B cell (primary cell): ENCODE data around the gene ADAP1.

Experiments
- CTCF ChIP-seq: fragments of 200-600 bp; IDR thresholded peaks from one replicate; pipeline ENCODE4 v1.8.0; 2022; ENCODE audit warnings: antibody characterized with exemption, mild to moderate bottlenecking
- EZH2 ChIP-seq: IDR thresholded peaks from 2 replicates; pipeline ENCODE4 v1.6.1; 2012; ENCODE audit warnings: borderline replicate concordance, low read depth, mild to moderate bottlenecking, moderate library complexity, low read length; ENCODE audit not compliant: insufficient read depth, poor library complexity, severe bottlenecking

GRCh38 chr7:999149-999879 is 44.8 kb upstream of the ADAP1 start:
- TF ChIP-seq CTCF (no peak), EZH2 (no peak)
